Measurements from ENCODE around the gene OR4E2. TPM values are rescaled to one million over a fixed set of nuclear protein-coding genes. Genes with fewer than 3 reads are reported as not detected.

Gene OR4E2
- polyA plus RNA-seq, 1 of the 3 experiments (the other 2 are of a cell fraction): not detected

GRCh38 chr14:21712036-21712435, 58.4 kb downstream of the OR4E2 start:
- Histone ChIP-seq H3K4me2 (no peak overlapping the region), H3K4me1 (ENCODE audit: control insufficient read depth in 1 of 2, insufficient read depth in 2 of 2, low read depth in 1 of 2, low read length in 1 of 2) (no peaks in the 10 kb centered on the region), H2AFZ (ENCODE audit: low read depth) (no peak overlapping the region), H3K4me3 (ENCODE audit: low read depth in 2 of 2, low read length in 1 of 2) (no peak overlapping the region), H3K9me3 (no peaks in the 10 kb centered on the region; the same call in 1 of the 2 replicates), H3K27me3 (ENCODE audit: insufficient read depth) (no peaks in the 10 kb centered on the region), H4K20me1 (ENCODE audit: insufficient read depth) (no peaks in the 10 kb centered on the region), H3F3A (replicated peaks; ENCODE audit: insufficient read depth) (no peaks in the 10 kb centered on the region), H3K9ac (no peak overlapping the region), H3K79me2 (ENCODE audit: insufficient read depth) (no peaks in the 10 kb centered on the region), H3K36me3 (replicated peaks in 1 of 2; ENCODE audit: control insufficient read depth in 1 of 2, insufficient read depth in 2 of 2, low read length in 1 of 2) (no peaks in the 10 kb centered on the region), H3K9me2 (no peaks in the 10 kb centered on the region), H3K27ac (ENCODE audit: low read depth in 2 of 2, low read length in 1 of 2) (no peak overlapping the region)
- WGBS (ENCODE audit: low lambda C conversion rate): 8% methylated on average over 2 of the region's 2 CpGs
- POLR2A ChIA-PET: no interaction called here
- no peak for DNase-seq
- TF ChIP-seq ZBTB33 (IDR thresholded peaks at IDR 0.05; ENCODE audit: borderline replicate concordance, low read depth) (no peak), SMC3 (IDR thresholded peaks at IDR 0.05; ENCODE audit: low read depth, low read length) (no peak), EP300 (IDR thresholded peaks at IDR 0.05; ENCODE audit: borderline replicate concordance in 1 of 2, low read depth in 1 of 2, low read length in 1 of 2) (no peak), GATA2 (CRISPR knock-in tag; IDR thresholded peaks at IDR 0.05) (no peak), RXRA (IDR thresholded peaks at IDR 0.05; ENCODE audit: borderline replicate concordance, low read depth) (no peak), USF1 (IDR thresholded peaks at IDR 0.05; ENCODE audit: borderline replicate concordance, low read depth) (no peak), MEF2A (IDR thresholded peaks at IDR 0.05; ENCODE audit: borderline replicate concordance, low read depth) (no peak), FOXM1 (IDR thresholded peaks at IDR 0.05; ENCODE audit: low read depth) (no peak)
- CTCF ChIA-PET: interaction anchor here (0.9 to 2.2 kb wide), 15 partner anchors 10 to 287 kb away, joined by 3 to 30 read pairs (median 6); no protein-coding TSS in a partner anchor

GRCh38 chr14:21714318-21714929, 60.8 kb downstream of the OR4E2 start:
- Histone ChIP-seq H4K20me1 (ENCODE audit: insufficient read depth) (no peaks in the 10 kb centered on the region), H3K9ac (no peak overlapping the region), H3K36me3 (replicated peaks in 1 of 2; ENCODE audit: control insufficient read depth in 1 of 2, insufficient read depth in 2 of 2, low read length in 1 of 2) (no peaks in the 10 kb centered on the region), H3K27ac (ENCODE audit: low read depth in 2 of 2, low read length in 1 of 2) (no peak overlapping the region), H3K4me3 (ENCODE audit: low read depth in 2 of 2, low read length in 1 of 2) (no peak overlapping the region), H3K9me2 (no peaks in the 10 kb centered on the region), H3K27me3 (ENCODE audit: insufficient read depth) (no peaks in the 10 kb centered on the region), H3K9me3 (no peaks in the 10 kb centered on the region; the same call in 1 of the 2 replicates), H3K4me2 (no peak overlapping the region), H3K4me1 (ENCODE audit: control insufficient read depth in 1 of 2, insufficient read depth in 2 of 2, low read depth in 1 of 2, low read length in 1 of 2) (no peaks in the 10 kb centered on the region), H3F3A (replicated peaks; ENCODE audit: insufficient read depth) (no peaks in the 10 kb centered on the region), H3K79me2 (ENCODE audit: insufficient read depth) (no peaks in the 10 kb centered on the region), H2AFZ (ENCODE audit: low read depth) (no peak overlapping the region)
- POLR2A ChIA-PET: no interaction called here
- WGBS (ENCODE audit: low lambda C conversion rate): 2% methylated on average over 6 of the region's 6 CpGs
- DNase-seq: no peak
- CTCF ChIA-PET: no interaction called here
- TF ChIP-seq SMC3 (IDR thresholded peaks at IDR 0.05; ENCODE audit: low read depth, low read length): no peak
- no peak for TF ChIP-seq FOXJ3 (CRISPR knock-in tag; IDR thresholded peaks at IDR 0.05)
- no peak for TF ChIP-seq JUND (IDR thresholded peaks at IDR 0.05)
- TF ChIP-seq FOXM1 (IDR thresholded peaks at IDR 0.05; ENCODE audit: low read depth): no peak
- TF ChIP-seq ELF1 (IDR thresholded peaks at IDR 0.05): no peak
- no peak for TF ChIP-seq MEF2A (IDR thresholded peaks at IDR 0.05; ENCODE audit: borderline replicate concordance, low read depth)
- TF ChIP-seq MXI1 (IDR thresholded peaks at IDR 0.05; ENCODE audit: low read depth, low read length): no peak
- no peak for TF ChIP-seq TAF1 (IDR thresholded peaks at IDR 0.05; ENCODE audit: borderline replicate concordance, low read depth, low read length)
- no peak for TF ChIP-seq PBX3 (IDR thresholded peaks at IDR 0.05)
- TF ChIP-seq NFIC (IDR thresholded peaks at IDR 0.05; ENCODE audit: borderline replicate concordance): no peak
- no peak for TF ChIP-seq MAX (IDR thresholded peaks at IDR 0.05; ENCODE audit: low read depth)
- TF ChIP-seq GABPA (IDR thresholded peaks at IDR 0.05; ENCODE audit: low read depth): no peak
- no peak for TF ChIP-seq TEAD4 (IDR thresholded peaks at IDR 0.05; ENCODE audit: borderline replicate concordance, insufficient read depth)
- no peak for TF ChIP-seq RXRA (IDR thresholded peaks at IDR 0.05; ENCODE audit: borderline replicate concordance, low read depth)
- no peak for TF ChIP-seq USF2 (IDR thresholded peaks at IDR 0.05; ENCODE audit: borderline replicate concordance, low read depth, low read length)
- no peak for TF ChIP-seq TCF12 (IDR thresholded peaks at IDR 0.05)

Measured in SK-N-SH (cell line).